GM12872 (cell line): Measurements from ENCODE around the gene FAM20C.

ENCODE experiments used
- CTCF ChIP-seq: IDR thresholded peaks from 3 replicates; pipeline ENCODE4 v1.5.1; 2011; ENCODE audit warnings: low read depth, mild to moderate bottlenecking, low read length, moderate library complexity; ENCODE audit not compliant: insufficient read depth

The FAM20C gene

GRCh38 chr7:298375-298702 lies 106.0 kb downstream of the FAM20C start:
- TF ChIP-seq CTCF = no peak

- no peak for TF ChIP-seq CTCF
These were observed 106.4 kb downstream of the FAM20C start for GRCh38 chr7:298743-299142.

- TF ChIP-seq CTCF = no peak
These were observed 106.8 kb downstream of the FAM20C start for GRCh38 chr7:299169-299568.

- no peak for TF ChIP-seq CTCF
These were observed 107.3 kb downstream of the FAM20C start for GRCh38 chr7:299628-300027.

- no peak for TF ChIP-seq CTCF
These were observed 107.7 kb downstream of the FAM20C start for GRCh38 chr7:300048-300447.

GRCh38 chr7:300546-301290 lies 108.3 kb downstream of the FAM20C start:
- no peak for TF ChIP-seq CTCF

- no peak for TF ChIP-seq CTCF
These were observed 109.1 kb downstream of the FAM20C start for GRCh38 chr7:301291-302053.
